ENCODE results near the gene LRRC59. TPM values are rescaled to one million over a fixed set of nuclear protein-coding genes. Genes with fewer than 3 reads are reported as not detected.

The LRRC59 gene
- total and polyA plus RNA-seq, 2 donors (not counting 1 experiment from before 2014, with no cell fraction given), result 27.7 to 31.2 TPM

GRCh38 chr17:50440838-50441829 is 43.8 kb upstream of the LRRC59 start:
- ChIA-PET CTCF (interaction anchor here (0.9 to 1.0 kb wide), 2 partner anchors 27 to 80 kb away, joined by 3 to 4 read pairs; no protein-coding TSS in a partner anchor), POLR2A (no interaction called here)
- H3K27me3 Mint-ChIP-seq, result no peaks in the 10 kb centered on the region
- H3K27ac Mint-ChIP-seq, result no peak overlapping the region
- H4K20me1 ChIP-seq (ENCODE audit: control insufficient read depth, insufficient read depth, low read length, poor library complexity, severe bottlenecking), result no peaks in the 10 kb centered on the region
- TF ChIP-seq EZH2 (IDR thresholded peaks at IDR 0.05; ENCODE audit: borderline replicate concordance, insufficient read depth, low read depth, low read length, poor library complexity, severe bottlenecking) (no peak), CTCF (IDR thresholded peaks at IDR 0.05) (no peak)
- H3K36me3 ChIP-seq (replicated peaks in 1 of 2; ENCODE audit: control extremely low read depth in 1 of 2, control insufficient read depth in 1 of 2, extremely low read depth in 1 of 2, insufficient read depth in 2 of 2, low read length in 1 of 2), result peaks cover 0 to 11% of the 10 kb centered on the region in 2 experiments
- intact Hi-C loops (cut with micrococcal nuclease), result no loop called here
- H3K27ac ChIP-seq (ENCODE audit: low read length in 2 of 2), result no peak overlapping the region
- no peak overlapping the region for H3K4me2 ChIP-seq (replicated peaks; ENCODE audit: low read depth, low read length, poor library complexity, severe bottlenecking)
- H2AFZ ChIP-seq (ENCODE audit: insufficient read depth, low read depth, low read length, poor library complexity, severe bottlenecking), result no peak overlapping the region
- no peaks in the 10 kb centered on the region for H3K4me1 ChIP-seq (ENCODE audit: control insufficient read depth in 2 of 2, insufficient read depth in 2 of 2, low read length in 2 of 2)
- H3K9me3 Mint-ChIP-seq (ENCODE audit: insufficient read depth), result no peaks in the 10 kb centered on the region
- peaks cover 47% of the 10 kb centered on the region for H3K79me2 ChIP-seq (ENCODE audit: control insufficient read depth, insufficient read depth, low read length)
- H3K27me3 ChIP-seq (replicated peaks in 1 of 4; ENCODE audit: control extremely low read depth in 1 of 4, control insufficient read depth in 3 of 4, insufficient read depth in 4 of 4, low read length in 3 of 4), result no peaks in the 10 kb centered on the region
- H3K4me1 Mint-ChIP-seq, result no peaks in the 10 kb centered on the region
- no peak overlapping the region for H3K4me3 Mint-ChIP-seq
- 99% methylated on average over 7 of the region's 10 CpGs for WGBS (ENCODE audit: insufficient coverage)
- DNase-seq (no peak), ATAC-seq (ENCODE audit: low read depth) (no peak)
- H3K9ac ChIP-seq (ENCODE audit: low read length), result no peak overlapping the region
- no peak overlapping the region for H3K4me3 ChIP-seq (ENCODE audit: control extremely low read depth in 1 of 5, extremely low read depth in 1 of 5, insufficient read depth in 1 of 5, low read depth in 2 of 5, low read length in 4 of 5)
- H3K9me3 ChIP-seq (ENCODE audit: control extremely low read depth in 1 of 3, control insufficient read depth in 2 of 3, insufficient read depth in 1 of 3, low read length in 2 of 3), result no peaks in the 10 kb centered on the region

Measured in B cell (primary cell).